SU-DHL-6 (cell line): ENCODE measurements around the gene TIMP1.
"Not testable (repeated sequence)": the region's sequence is repeated elsewhere in the genome, so short reads cannot be mapped to it uniquely, and the experiment has no call there.

Experiments
- H2AFZ ChIP-seq: fragments of 200-600 bp; sonication (generic); 2 replicates; pipeline ENCODE4 v1.6.1; 2014; ENCODE audit warnings: low read depth, mild to moderate bottlenecking, moderate library complexity, mixed read lengths, antibody characterized with exemption, low read length; ENCODE audit not compliant: severe bottlenecking
- H3F3A ChIP-seq: fragments of 200-600 bp; shearing (Covaris generic); 2 replicates; pipeline ENCODE4 v1.6.0; 2016; ENCODE audit warnings: antibody characterized with exemption, mild to moderate bottlenecking; ENCODE audit not compliant: insufficient read depth
- H3K27ac ChIP-seq: fragments of 200-600 bp; sonication (generic); 2 replicates; pipeline ENCODE4 v1.5.1; 2016; ENCODE audit warnings: low read depth, mild to moderate bottlenecking, low read length, moderate library complexity, mixed read lengths
- H3K27me3 ChIP-seq: fragments of 200-600 bp; sonication (generic), shearing (Covaris generic); 2 replicates; pipeline ENCODE4 v1.6.0; 2014; ENCODE audit warnings: mild to moderate bottlenecking, low read length
- H3K36me3 ChIP-seq: fragments of 200-600 bp; sonication (generic); 2 replicates; pipeline ENCODE4 v1.6.1; 2014; ENCODE audit warnings: mild to moderate bottlenecking, low read length, mixed read lengths
- H3K4me2 ChIP-seq: fragments of 300-600, 200-600 bp; shearing (Covaris generic), sonication (generic); 2 replicates; pipeline ENCODE4 v1.6.0; 2014; ENCODE audit warnings: low read length, low read depth, mild to moderate bottlenecking; ENCODE audit not compliant: poor library complexity, severe bottlenecking
- H3K4me3 ChIP-seq: fragments of 200-600 bp; sonication (generic); 2 replicates; pipeline ENCODE4 v1.5.1; 2014; ENCODE audit warnings: antibody characterized with exemption, low read length, mild to moderate bottlenecking, mixed read lengths; ENCODE audit not compliant: insufficient read depth, poor library complexity, severe bottlenecking
- H3K79me2 ChIP-seq: fragments of 200-600 bp; sonication (generic); 2 replicates; pipeline ENCODE4 v1.6.1; 2014; ENCODE audit warnings: mild to moderate bottlenecking, low read length, moderate library complexity; ENCODE audit not compliant: insufficient read depth
- H3K9ac ChIP-seq: fragments of 200-600 bp; sonication (generic); 2 replicates; pipeline ENCODE4 v1.7.0; 2014; ENCODE audit warnings: mild to moderate bottlenecking, low read length
- H3K9me2 ChIP-seq: fragments of 200-600 bp; sonication (generic); replicated peaks from 2 replicates; pipeline ENCODE4 v1.6.1; 2014; ENCODE audit warnings: low read length; ENCODE audit not compliant: insufficient read depth
- H3K9me3 ChIP-seq: fragments of 200-600 bp; sonication (generic); 2 replicates; pipeline ENCODE4 v1.6.1; 2014; ENCODE audit warnings: low read length, mixed read lengths; ENCODE audit not compliant: insufficient read depth
- H4K20me1 ChIP-seq: fragments of 200-600 bp; sonication (generic); 2 replicates; pipeline ENCODE4 v1.6.1; 2014; ENCODE audit warnings: low read depth, mild to moderate bottlenecking, antibody characterized with exemption, low read length, moderate library complexity, mixed read lengths
- CTCF ChIP-seq: fragments of 200-600 bp; sonication (generic); IDR thresholded peaks from one replicate; pipeline ENCODE4 v1.5.1; 2017; ENCODE audit warnings: antibody characterized with exemption, mild to moderate bottlenecking, low read length, moderate library complexity; ENCODE audit not compliant: insufficient read depth, poor library complexity, severe bottlenecking
- EZH2phosphoT487 ChIP-seq: fragments of 200-600 bp; sonication (generic), shearing (Covaris generic); conservative IDR thresholded peaks from 2 replicates; pipeline ENCODE4 v1.6.1; 2018; ENCODE audit warnings: mild to moderate bottlenecking, antibody characterized with exemption, low read length, moderate library complexity, mixed read lengths

The TIMP1 gene

GRCh38 chrX:47597222-47597621, 15.0 kb downstream of the TIMP1 start:
- Histone ChIP-seq H3K4me2 (no peak overlapping the region), H3K27ac (no peak overlapping the region), H2AFZ (no peak overlapping the region), H3K36me3 (no peaks in the 10 kb centered on the region), H3K9me3 (no peaks in the 10 kb centered on the region), H4K20me1 (no peaks in the 10 kb centered on the region), H3F3A (no peaks in the 10 kb centered on the region), H3K9me2 (no peaks in the 10 kb centered on the region), H3K79me2 (no peaks in the 10 kb centered on the region), H3K4me3 (no peak overlapping the region), H3K9ac (no peak overlapping the region), H3K27me3 (no peaks in the 10 kb centered on the region)
- TF ChIP-seq CTCF (no peak), EZH2phosphoT487 (no peak)

- H3K9ac ChIP-seq, H3K27ac ChIP-seq, H3K9me3 ChIP-seq, H3K9me2 ChIP-seq, H4K20me1 ChIP-seq, H2AFZ ChIP-seq, H3F3A ChIP-seq, H3K36me3 ChIP-seq, H3K4me3 ChIP-seq, H3K79me2 ChIP-seq, H3K4me2 ChIP-seq, H3K27me3 ChIP-seq: not testable (repeated sequence)
Measured at GRCh38 chrX:47603125-47603524, 20.9 kb downstream of the TIMP1 start.

GRCh38 chrX:47605024-47605423, 22.8 kb downstream of the TIMP1 start:
- Histone ChIP-seq H3K9me2 (no peaks in the 10 kb centered on the region), H4K20me1 (no peaks in the 10 kb centered on the region), H3K4me2 (no peak overlapping the region), H2AFZ (no peak overlapping the region), H3K9me3 (no peaks in the 10 kb centered on the region), H3K27ac (no peak overlapping the region), H3K4me3 (no peak overlapping the region), H3K36me3 (no peaks in the 10 kb centered on the region), H3K9ac (no peak overlapping the region), H3F3A (no peaks in the 10 kb centered on the region), H3K79me2 (no peaks in the 10 kb centered on the region), H3K27me3 (no peaks in the 10 kb centered on the region)
- TF ChIP-seq CTCF: no peak
- TF ChIP-seq EZH2phosphoT487: no peak

GRCh38 chrX:47607091-47607490, 24.9 kb downstream of the TIMP1 start:
- no peak overlapping the region for H3K27ac ChIP-seq
- no peaks in the 10 kb centered on the region for H3K9me3 ChIP-seq
- no peak overlapping the region for H2AFZ ChIP-seq
- H3K4me3 ChIP-seq: no peak overlapping the region
- H3K9me2 ChIP-seq: no peaks in the 10 kb centered on the region
- TF ChIP-seq CTCF (no peak), EZH2phosphoT487 (no peak)
- H3K36me3 ChIP-seq: no peaks in the 10 kb centered on the region
- H3K27me3 ChIP-seq: no peaks in the 10 kb centered on the region
- H4K20me1 ChIP-seq: no peaks in the 10 kb centered on the region
- no peak overlapping the region for H3K9ac ChIP-seq
- no peaks in the 10 kb centered on the region for H3F3A ChIP-seq
- no peaks in the 10 kb centered on the region for H3K79me2 ChIP-seq
- no peak overlapping the region for H3K4me2 ChIP-seq
